HCT116 (cell line): ENCODE results near the gene DISP2. TPM values are rescaled to one million over a fixed set of nuclear protein-coding genes. Genes with fewer than 3 reads are reported as not detected.

ENCODE experiments used
- ATAC-seq: fragments of 200-7000 bp; cut with Tn5 transposase; 2 replicates; pipeline ENCODE4 v1.9.1; 2020; ENCODE audit warnings: mild to moderate bottlenecking, moderate library complexity
- BruUV-seq: library from RNA; stranded (reverse); fragments of 400-500 nt; replicated peaks from 2 replicates; lab custom pipeline; 2021; lab: Mats Ljungman, UMichigan
- CTCF ChIA-PET: fragments of 300-600 bp; sonication (Branson Sonifier 250); formaldehyde crosslinking; loops from one replicate; lab custom pipeline; 2021; ENCODE audit warnings: antibody characterized with exemption; lab: Charles Lee
- POLR2A ChIA-PET: fragments of 300-600, 350-600 bp; sonication (Branson Sonifier 250); formaldehyde crosslinking; loops from one replicate; lab custom pipeline; 2021; ENCODE audit warnings: antibody characterized with exemption; lab: Charles Lee
- RAD21 ChIA-PET, 2 experiments: fragments of 300-600 bp; sonication (Branson Sonifier 250); formaldehyde crosslinking; loops; one replicate each; lab custom pipeline; 2023; ENCODE audit warnings: low total read pairs in 2 of 2; ENCODE audit not compliant: uncharacterized antibody in 2 of 2, unreplicated experiment in 2 of 2, low non-redundant PET in 1 of 2; lab: Charles Lee
- DNase-seq: peaks from one replicate; pipeline ENCODE4 v3.0.0-alpha.2; 2010; ENCODE audit warnings: low read depth, low spot score
- H2AFZ ChIP-seq: fragments of 200-600 bp; shearing (Covaris generic), sonication (generic); 2 replicates; pipeline ENCODE4 v1.6.1; 2017; ENCODE audit warnings: low read depth, mixed run types, mixed read lengths, antibody characterized with exemption, low read length; ENCODE audit not compliant: poor library complexity, severe bottlenecking
- H3K27ac ChIP-seq: 2 replicates; pipeline ENCODE4 v1.5.1; 2012; ENCODE audit warnings: low read depth, low read length
- H3K27me3 ChIP-seq: fragments of 200-600 bp; sonication (generic); 2 replicates; pipeline ENCODE4 v1.6.1; 2016; ENCODE audit warnings: mixed run types, low read length, mixed read lengths; ENCODE audit not compliant: insufficient read depth
- H3K36me3 ChIP-seq, 2 experiments: fragments of 200-500 bp in 1 of 2; fragments of 200-600 bp in 1 of 2; sonication (Bioruptor generic) in 1 of 2; sonication (generic) in 1 of 2; 2 replicates each; pipeline versions ENCODE4 v1.5.1 to v1.6.1; 2014 to 2016; ENCODE audit warnings: low read length in 2 of 2, inconsistent platforms in 1 of 2, mixed read lengths in 1 of 2, mixed run types in 1 of 2; ENCODE audit not compliant: insufficient read depth in 2 of 2, control insufficient read depth in 1 of 2
- H3K4me1 ChIP-seq, 2 experiments: fragments of 200-600 bp in 1 of 2; sonication (generic) in 1 of 2; 2 replicates each; pipeline versions ENCODE4 v1.5.1 to v1.6.1; 2012 to 2017; ENCODE audit warnings: low read length in 2 of 2, inconsistent platforms in 1 of 2, mild to moderate bottlenecking in 1 of 2, mixed read lengths in 1 of 2, mixed run types in 1 of 2, moderate library complexity in 1 of 2; ENCODE audit not compliant: insufficient read depth in 2 of 2, control insufficient read depth in 1 of 2
- H3K4me2 ChIP-seq: fragments of 200-600 bp; sonication (generic); 2 replicates; pipeline ENCODE4 v1.6.1; 2017; ENCODE audit warnings: mixed run types, low read length, mixed read lengths
- H3K4me3 ChIP-seq, 2 experiments: fragments of 200-600 bp in 1 of 2; sonication (generic) in 1 of 2; replicated peaks in 1 of 2; 2 replicates each; pipeline ENCODE4 v1.5.1; 2011 to 2016; ENCODE audit warnings: low read length in 2 of 2, control low read depth in 1 of 2, low read depth in 1 of 2, mild to moderate bottlenecking in 1 of 2, mixed read lengths in 1 of 2, mixed run types in 1 of 2
- H3K79me2 ChIP-seq: fragments of 200-600 bp; sonication (generic); 2 replicates; pipeline ENCODE4 v1.6.1; 2017; ENCODE audit warnings: mild to moderate bottlenecking, mixed run types, low read length, moderate library complexity, mixed read lengths; ENCODE audit not compliant: insufficient read depth
- H3K9ac ChIP-seq: fragments of 200-600 bp; sonication (generic); 2 replicates; pipeline ENCODE4 v1.6.1; 2016; ENCODE audit warnings: low read length, mixed read lengths
- H3K9me2 ChIP-seq: fragments of 200-600 bp; sonication (generic), shearing (Covaris generic); 2 replicates; pipeline ENCODE4 v1.6.1; 2017; ENCODE audit warnings: mixed run types, mild to moderate bottlenecking, moderate library complexity; ENCODE audit not compliant: insufficient read depth
- H3K9me3 ChIP-seq, 2 experiments: fragments of 200-500 bp in 1 of 2; fragments of 200-600 bp in 1 of 2; sonication (Bioruptor generic) in 1 of 2; sonication (generic) in 1 of 2; 2 replicates each; pipeline ENCODE4 v1.6.1; 2014 to 2017; ENCODE audit warnings: low read length in 2 of 2, mixed read lengths in 2 of 2, inconsistent platforms in 1 of 2, low read depth in 1 of 2, mild to moderate bottlenecking in 1 of 2, mixed run types in 1 of 2, moderate library complexity in 1 of 2; ENCODE audit not compliant: control insufficient read depth in 1 of 2, insufficient read depth in 1 of 2
- H4K20me1 ChIP-seq: fragments of 200-600 bp; sonication (generic), shearing (Covaris generic); 2 replicates; pipeline ENCODE4 v1.6.1; 2017; ENCODE audit warnings: mixed run types, mild to moderate bottlenecking, moderate library complexity; ENCODE audit not compliant: insufficient read depth
- CBX3 ChIP-seq: IDR thresholded peaks from 2 replicates; pipeline ENCODE4 v1.6.1; 2012; ENCODE audit warnings: low read depth
- ELF1 ChIP-seq: IDR thresholded peaks from 2 replicates; pipeline ENCODE4 v1.6.1; 2012; ENCODE audit warnings: low read depth, borderline replicate concordance
- EZH2 ChIP-seq: fragments of 200-600 bp; sonication (generic); IDR thresholded peaks from 2 replicates; pipeline ENCODE4 v1.6.1; 2017; ENCODE audit warnings: antibody characterized with exemption, mixed run types
- EZH2phosphoT487 ChIP-seq: fragments of 200-600 bp; IDR thresholded peaks from 2 replicates; pipeline ENCODE4 v1.6.1; 2018; ENCODE audit warnings: antibody characterized with exemption, borderline replicate concordance
- MAX ChIP-seq: IDR thresholded peaks from 2 replicates; pipeline ENCODE4 v1.6.1; 2012
- RAD21 ChIP-seq: IDR thresholded peaks from 2 replicates; pipeline ENCODE4 v1.6.1; 2012; ENCODE audit warnings: low read depth, mild to moderate bottlenecking
- SIN3A ChIP-seq: IDR thresholded peaks from 2 replicates; pipeline ENCODE4 v1.6.1; 2012; ENCODE audit warnings: low read depth
- SRF ChIP-seq: IDR thresholded peaks from 2 replicates; pipeline ENCODE4 v1.6.1; 2012; ENCODE audit warnings: low read depth
- YY1 ChIP-seq: IDR thresholded peaks from 2 replicates; pipeline ENCODE4 v1.6.1; 2011; ENCODE audit warnings: low read length, low read depth, moderate library complexity, mild to moderate bottlenecking; ENCODE audit not compliant: insufficient replicate concordance; ENCODE audit errors: extremely low read depth
- ZFX ChIP-seq: fragments of 450-650 bp; IDR thresholded peaks from 2 replicates; pipeline ENCODE4 v1.6.1; 2017
- ZNF274 ChIP-seq: fragments of 200-500 bp; sonication (Bioruptor generic); IDR thresholded peaks from 2 replicates; pipeline ENCODE4 v1.6.1; 2014; ENCODE audit warnings: mild to moderate bottlenecking, low read depth, low read length, inconsistent platforms
- intact Hi-C: fragments of 100-400 bp; cut with micrococcal nuclease; formaldehyde crosslinking; loops from 2 replicates; pipeline ENCODE4 v1.10.0; 2022
- total RNA-seq: library from RNA; stranded (reverse); gene quantifications from one replicate; pipeline ENCODE4 v1.2.1, GENCODE V29; 2021; ENCODE audit not compliant: unreplicated experiment
- TF ChIP-seq, protein P1 (sequence below): IDR thresholded peaks from 2 replicates; pipeline ENCODE4 v1.6.1; 2012
- TF ChIP-seq, protein P2 (sequence below): IDR thresholded peaks from 2 replicates; pipeline ENCODE4 v1.6.1; 2011; ENCODE audit warnings: mild to moderate bottlenecking, low read length, moderate library complexity; ENCODE audit not compliant: insufficient replicate concordance; ENCODE audit errors: extremely low read depth

DISP2 gene
- total RNA-seq, 1 experiment from 2014 or later = 3.3 TPM

DNA sequence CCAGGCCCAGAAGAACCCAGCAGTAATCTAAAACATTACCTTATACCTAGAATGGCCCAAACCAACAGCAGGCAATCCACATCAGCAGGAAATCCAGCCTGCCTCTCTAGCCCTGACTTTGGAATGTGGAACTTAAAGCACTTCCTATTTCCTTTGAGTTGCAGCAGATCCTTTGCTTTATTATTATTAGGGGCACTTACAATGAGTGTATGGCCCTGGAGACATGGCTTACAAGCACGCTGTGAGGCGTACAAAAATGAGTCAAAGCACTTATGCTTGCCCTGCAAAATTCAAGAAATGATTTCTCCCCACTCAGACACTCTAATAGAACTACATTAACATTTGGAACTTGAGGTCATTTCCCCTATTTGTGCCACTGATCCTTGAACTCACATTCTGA lies 15.0 kb downstream of the DISP2 start (continued):
- TF ChIP-seq YY1 (no peak), MAX (no peak), SRF (no peak)
- TF ChIP-seq, all 23 proteins: peak for 0

GRCh38 chr15:40377606-40378005 lies 19.6 kb downstream of the DISP2 start:
- H3K9me3 ChIP-seq = no peaks in the 10 kb centered on the region
- BruUV-seq = no TSS peak
- no peak overlapping the region for H3K27ac ChIP-seq
- peaks cover 11 to 27% of the 10 kb centered on the region in 2 experiments for H3K4me1 ChIP-seq
- TF ChIP-seq CBX3 = no peak
- no peak for TF ChIP-seq ZNF274
- TF ChIP-seq EZH2phosphoT487 = no peak
- TF ChIP-seq, protein P1, sequence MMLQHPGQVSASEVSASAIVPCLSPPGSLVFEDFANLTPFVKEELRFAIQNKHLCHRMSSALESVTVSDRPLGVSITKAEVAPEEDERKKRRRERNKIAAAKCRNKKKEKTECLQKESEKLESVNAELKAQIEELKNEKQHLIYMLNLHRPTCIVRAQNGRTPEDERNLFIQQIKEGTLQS = no peak
- no peak for TF ChIP-seq ELF1
- no peak for TF ChIP-seq MAX
- no peak for TF ChIP-seq EZH2
- TF ChIP-seq SIN3A = no peak
- TF ChIP-seq, protein P2, sequence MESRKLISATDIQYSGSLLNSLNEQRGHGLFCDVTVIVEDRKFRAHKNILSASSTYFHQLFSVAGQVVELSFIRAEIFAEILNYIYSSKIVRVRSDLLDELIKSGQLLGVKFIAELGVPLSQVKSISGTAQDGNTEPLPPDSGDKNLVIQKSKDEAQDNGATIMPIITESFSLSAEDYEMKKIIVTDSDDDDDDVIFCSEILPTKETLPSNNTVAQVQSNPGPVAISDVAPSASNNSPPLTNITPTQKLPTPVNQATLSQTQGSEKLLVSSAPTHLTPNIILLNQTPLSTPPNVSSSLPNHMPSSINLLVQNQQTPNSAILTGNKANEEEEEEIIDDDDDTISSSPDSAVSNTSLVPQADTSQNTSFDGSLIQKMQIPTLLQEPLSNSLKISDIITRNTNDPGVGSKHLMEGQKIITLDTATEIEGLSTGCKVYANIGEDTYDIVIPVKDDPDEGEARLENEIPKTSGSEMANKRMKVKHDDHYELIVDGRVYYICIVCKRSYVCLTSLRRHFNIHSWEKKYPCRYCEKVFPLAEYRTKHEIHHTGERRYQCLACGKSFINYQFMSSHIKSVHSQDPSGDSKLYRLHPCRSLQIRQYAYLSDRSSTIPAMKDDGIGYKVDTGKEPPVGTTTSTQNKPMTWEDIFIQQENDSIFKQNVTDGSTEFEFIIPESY = no peak
- no peak for TF ChIP-seq SRF
- no peak for TF ChIP-seq ZFX
- TF ChIP-seq RAD21 = no peak
- TF ChIP-seq, all 23 proteins: peak for 0
- Histone ChIP-seq H3K4me3 (no peak overlapping the region), H4K20me1 (no peaks in the 10 kb centered on the region), H3K79me2 (no peaks in the 10 kb centered on the region), H3K36me3 (no peaks in the 10 kb centered on the region), H3K9ac (no peak overlapping the region), H3K9me2 (no peaks in the 10 kb centered on the region), H3K4me2 (no peak overlapping the region), H2AFZ (no peak overlapping the region), H3K27me3 (no peaks in the 10 kb centered on the region)
- DNase-seq = no peak
- intact Hi-C loops = no loop called here
- ATAC-seq = no peak
- ChIA-PET RAD21 (no interaction called here), POLR2A (interaction anchor here (0.5 kb wide), 1 partner anchor 19 kb away, joined by 3 read pairs; no protein-coding TSS in a partner anchor), CTCF (no interaction called here)
